HepG2 (cell line): ENCODE data around the gene PARVB. TPM values are rescaled to one million over a fixed set of nuclear protein-coding genes. Genes with fewer than 3 reads are reported as not detected.

Experiments used
- ATAC-seq: fragments of 200-7000 bp; cut with Tn5 transposase; 3 replicates; pipeline ENCODE4 v1.9.1; 2020; ENCODE audit warnings: mild to moderate bottlenecking, moderate library complexity
- BruUV-seq: library from RNA; stranded (reverse); fragments of 400-500 nt; replicated peaks from 2 replicates; lab custom pipeline; 2021; lab: Mats Ljungman, UMichigan
- CTCF ChIA-PET: fragments of 300-600 bp; formaldehyde crosslinking; extraction: SDS; loops from one replicate; lab custom pipeline; 2021; ENCODE audit warnings: low total read pairs, inconsistent platforms, low intra/inter-chr PET ratio; lab: Yijun Ruan, JAX
- POLR2A ChIA-PET: fragments of 350-600 bp; sonication (Branson Sonifier 250); formaldehyde crosslinking; loops from one replicate; lab custom pipeline; 2020; ENCODE audit warnings: antibody characterized with exemption, inconsistent platforms; lab: Yijun Ruan, JAX
- DNase-seq: peaks from one replicate; pipeline ENCODE4 v3.0.0-alpha.2; 2015; ENCODE audit warnings: low spot score
- FAIRE-seq: peaks from 3 replicates; lab custom pipeline; 2011; peaks lifted over from hg19 to GRCh38; lab: Jason Lieb, UNC
- H2AFZ ChIP-seq: one replicate; pipeline ENCODE4 v1.6.1; 2011; ENCODE audit warnings: low read length, inconsistent platforms
- H3K27ac ChIP-seq: fragments of 300-600 bp; 3 replicates; pipeline ENCODE4 v1.8.0; 2011; ENCODE audit warnings: mixed run types, mild to moderate bottlenecking, mixed read lengths, low read length, inconsistent platforms; ENCODE audit not compliant: insufficient read depth; ENCODE audit errors: extremely low read length
- H3K27me3 ChIP-seq, 2 experiments: fragments of 200-600 bp in 1 of 2; 2 replicates in 1 of 2; 3 replicates in 1 of 2; pipeline versions ENCODE4 v1.6.0 to v1.8.0; 2011; ENCODE audit warnings: low read length in 2 of 2, mild to moderate bottlenecking in 2 of 2, moderate library complexity in 2 of 2, inconsistent platforms in 1 of 2; ENCODE audit not compliant: insufficient read depth in 2 of 2, control insufficient read depth in 1 of 2
- H3K36me3 ChIP-seq, 2 experiments: fragments of 200-600 bp in 1 of 2; replicated peaks in 1 of 2; 2 replicates in 1 of 2; 3 replicates in 1 of 2; pipeline versions ENCODE4 v1.5.1 to v1.8.0; 2011; ENCODE audit warnings: low read length in 2 of 2, inconsistent platforms in 1 of 2; ENCODE audit not compliant: insufficient read depth in 2 of 2, control insufficient read depth in 1 of 2
- H3K4me1 ChIP-seq: 2 replicates; pipeline ENCODE4 v1.5.1; 2012; ENCODE audit warnings: low read length, inconsistent platforms; ENCODE audit not compliant: insufficient read depth
- H3K4me2 ChIP-seq: 2 replicates; pipeline ENCODE4 v1.6.0; 2011; ENCODE audit warnings: low read depth, low read length, inconsistent platforms
- H3K4me3 ChIP-seq, 3 experiments: fragments of 200-600 bp in 1 of 3; sonication (generic), shearing (Covaris generic) in 1 of 3; replicated peaks in 1 of 3; 2 replicates each; pipeline ENCODE4 v1.5.1; 2011 to 2016; ENCODE audit warnings: low read length in 3 of 3, inconsistent platforms in 2 of 3, low read depth in 2 of 3, mild to moderate bottlenecking in 2 of 3, control low read depth in 1 of 3, mixed read lengths in 1 of 3; ENCODE audit not compliant: insufficient read depth in 1 of 3
- H3K79me2 ChIP-seq: one replicate; pipeline ENCODE4 v1.6.1; 2011; ENCODE audit warnings: low read length, inconsistent platforms; ENCODE audit not compliant: insufficient read depth
- H3K9ac ChIP-seq: 2 replicates; pipeline ENCODE4 v1.6.0; 2011; ENCODE audit warnings: mild to moderate bottlenecking, low read depth, low read length, inconsistent platforms; ENCODE audit not compliant: insufficient read depth
- H3K9me3 ChIP-seq: 2 replicates; pipeline ENCODE4 v1.5.1; 2012; ENCODE audit warnings: mild to moderate bottlenecking, low read length
- H4K20me1 ChIP-seq: 2 replicates; pipeline ENCODE4 v1.6.0; 2011; ENCODE audit warnings: inconsistent platforms, mild to moderate bottlenecking, low read length, moderate library complexity; ENCODE audit not compliant: insufficient read depth
- ATF7 ChIP-seq, 2 experiments: fragments of 450-650 bp in 1 of 2; sonication (generic) in 1 of 2; formaldehyde crosslinking in 1 of 2; IDR thresholded peaks; 2 replicates each; pipeline versions ENCODE4 v1.4.0 to v1.6.1; 2016 to 2020; ENCODE audit warnings: antibody characterized with exemption in 1 of 2, mild to moderate bottlenecking in 1 of 2, missing genetic modification reagents in 1 of 2
- ATF7-NPFF ChIP-seq: sonication (generic); formaldehyde crosslinking; IDR thresholded peaks from 2 replicates; pipeline ENCODE4 v1.8.1; 2023; ENCODE audit warnings: mild to moderate bottlenecking, low read depth, missing genetic modification reagents, moderate library complexity
- HOMEZ ChIP-seq: IDR thresholded peaks from 2 replicates; pipeline ENCODE4 v1.6.1; 2016; ENCODE audit warnings: low read depth
- MED8 ChIP-seq: sonication (generic); formaldehyde crosslinking; IDR thresholded peaks from 2 replicates; pipeline ENCODE4 v1.8.1; 2023; ENCODE audit warnings: mild to moderate bottlenecking, missing genetic modification reagents; ENCODE audit not compliant: insufficient replicate concordance
- NCOA1 ChIP-seq: sonication (generic); formaldehyde crosslinking; IDR thresholded peaks from 2 replicates; pipeline ENCODE4 v1.9.0; 2021; ENCODE audit warnings: missing genetic modification reagents
- SP5 ChIP-seq: IDR thresholded peaks from 2 replicates; pipeline ENCODE4 v1.6.1; 2016; ENCODE audit warnings: low read depth, borderline replicate concordance
- ZFYVE20 ChIP-seq: sonication (generic); formaldehyde crosslinking; IDR thresholded peaks from 2 replicates; pipeline ENCODE4 v1.8.0; 2023; ENCODE audit warnings: low read depth, mild to moderate bottlenecking, moderate library complexity, missing genetic modification reagents, borderline replicate concordance
- ZNF296 ChIP-seq: sonication (generic); formaldehyde crosslinking; conservative IDR thresholded peaks from 2 replicates; pipeline ENCODE4 v1.5.0; 2020; ENCODE audit warnings: mild to moderate bottlenecking, missing genetic modification reagents
- ZNF567 ChIP-seq: sonication (generic); formaldehyde crosslinking; IDR thresholded peaks from 2 replicates; pipeline ENCODE4 v1.8.1; 2023; ENCODE audit warnings: mild to moderate bottlenecking, missing genetic modification reagents, borderline replicate concordance
- ZNF772 ChIP-seq: sonication (generic); formaldehyde crosslinking; IDR thresholded peaks from 2 replicates; pipeline ENCODE4 v1.5.0; 2020; ENCODE audit warnings: mild to moderate bottlenecking, missing genetic modification reagents
- ZNF879 ChIP-seq: sonication (generic); formaldehyde crosslinking; IDR thresholded peaks from 2 replicates; pipeline ENCODE4 v1.8.1; 2023; ENCODE audit warnings: missing genetic modification reagents
- whole genome bisulfite sequencing: methylation state at CpG from one replicate; pipeline ENCODE4 v1.1.6; 2017; ENCODE audit warnings: low lambda C conversion rate; 5-methylcytosine and 5-hydroxymethylcytosine counted together
- in situ Hi-C: cut with HindIII; loops from 2 replicates; pipeline ENCODE4 v1.10.0; 2017; ENCODE audit warnings: low pct_unique_long_range_greater_than_20kb; ENCODE audit not compliant: extremely low pct_ligation_motif_present
- intact Hi-C: fragments of 100-400 bp; cut with micrococcal nuclease; formaldehyde crosslinking; loops from one replicate; pipeline ENCODE4 v1.10.0; 2022; ENCODE audit not compliant: unreplicated experiment
- polyA plus RNA-seq, 8 experiments: library from polyadenylated mRNA; depleted of rRNA in 3 of 8; stranded (reverse) in 7 of 8; unstranded in 1 of 8; fragments of >200 nt; fragmentation: Illumina TruSeq in 4 of 8; extraction: Trizol in 4 of 8; gene quantifications; 2 replicates each; pipeline versions ENCODE4 v1.2.1 to v1.2.3, GENCODE V29; 2011 to 2016; ENCODE audit warnings: low read depth in 4 of 8, missing spikeins in 1 of 8, mixed read lengths in 1 of 8; ENCODE audit not compliant: insufficient read depth in 1 of 8
- total RNA-seq, 5 experiments: library from RNA; depleted of rRNA; stranded (reverse); fragments of >200 nt; fragmentation: Illumina TruSeq; extraction: Trizol; gene quantifications; 2 replicates each; pipeline ENCODE4 v1.2.3, GENCODE V29; 2016; ENCODE audit warnings: low read depth in 1 of 5
- TF ChIP-seq, protein P1 (sequence below): sonication (generic); formaldehyde crosslinking; IDR thresholded peaks from 2 replicates; pipeline ENCODE4 v1.4.0; 2020; ENCODE audit warnings: mild to moderate bottlenecking, missing genetic modification reagents
- TF ChIP-seq, protein P2 (sequence below): sonication (generic); formaldehyde crosslinking; IDR thresholded peaks from 2 replicates; pipeline ENCODE4 v1.5.1; 2020; ENCODE audit warnings: mild to moderate bottlenecking, missing genetic modification reagents, borderline replicate concordance
- TF ChIP-seq, protein P3 (sequence below): sonication (generic); formaldehyde crosslinking; IDR thresholded peaks from 2 replicates; pipeline ENCODE4 v1.4.0; 2020; ENCODE audit warnings: missing genetic modification reagents

PARVB gene
- total and polyA plus RNA-seq, 2 of the 13 experiments (the other 11 are each of a cell fraction or from before 2014, with no cell fraction given) = 0.11 to 0.15 TPM

GRCh38 chr22:44001521-44001920 lies 22.6 kb upstream of the PARVB start:
- no TSS peak for BruUV-seq
- CTCF ChIA-PET = no interaction called here

More at GRCh38 chr22:44001521-44001920, 22.6 kb upstream of the PARVB start:
- in situ Hi-C loops = no loop called here
- Histone ChIP-seq H3K9ac (no peak overlapping the region), H3K27ac (no peak overlapping the region), H2AFZ (no peak overlapping the region), H3K79me2 (no peaks in the 10 kb centered on the region), H3K4me1 (peaks cover 17% of the 10 kb centered on the region), H3K9me3 (no peaks in the 10 kb centered on the region), H3K4me2 (no peak overlapping the region), H3K4me3 (no peak overlapping the region), H3K27me3 (no peaks in the 10 kb centered on the region), H3K36me3 (peaks cover 3 to 30% of the 10 kb centered on the region in 2 experiments; a peak in 4 of 5 replicates), H4K20me1 (no peaks in the 10 kb centered on the region)
- POLR2A ChIA-PET = no interaction called here
- no peak for DNase-seq
- 95% methylated on average over 7 of the region's 7 CpGs for whole genome bisulfite sequencing
- ATAC-seq = no peak
- intact Hi-C loops = no loop called here
- FAIRE-seq = no peak
- TF ChIP-seq ATF7 (IDR thresholded peaks at IDR 0.05) (no peak), ATF7 (CRISPR knock-in tag; IDR thresholded peaks at IDR 0.05) (no peak), ZNF879 (CRISPR knock-in tag) (no peak), ATF7-NPFF (no peak), ZNF567 (no peak), ZFYVE20 (CRISPR knock-in tag) (no peak), ZNF296 (CRISPR knock-in tag) (no peak), HOMEZ (CRISPR knock-in tag) (no peak), NCOA1 (CRISPR knock-in tag) (no peak), SP5 (CRISPR knock-in tag) (no peak), ZNF772 (no peak), MED8 (CRISPR knock-in tag) (no peak)
- TF ChIP-seq, protein P1, sequence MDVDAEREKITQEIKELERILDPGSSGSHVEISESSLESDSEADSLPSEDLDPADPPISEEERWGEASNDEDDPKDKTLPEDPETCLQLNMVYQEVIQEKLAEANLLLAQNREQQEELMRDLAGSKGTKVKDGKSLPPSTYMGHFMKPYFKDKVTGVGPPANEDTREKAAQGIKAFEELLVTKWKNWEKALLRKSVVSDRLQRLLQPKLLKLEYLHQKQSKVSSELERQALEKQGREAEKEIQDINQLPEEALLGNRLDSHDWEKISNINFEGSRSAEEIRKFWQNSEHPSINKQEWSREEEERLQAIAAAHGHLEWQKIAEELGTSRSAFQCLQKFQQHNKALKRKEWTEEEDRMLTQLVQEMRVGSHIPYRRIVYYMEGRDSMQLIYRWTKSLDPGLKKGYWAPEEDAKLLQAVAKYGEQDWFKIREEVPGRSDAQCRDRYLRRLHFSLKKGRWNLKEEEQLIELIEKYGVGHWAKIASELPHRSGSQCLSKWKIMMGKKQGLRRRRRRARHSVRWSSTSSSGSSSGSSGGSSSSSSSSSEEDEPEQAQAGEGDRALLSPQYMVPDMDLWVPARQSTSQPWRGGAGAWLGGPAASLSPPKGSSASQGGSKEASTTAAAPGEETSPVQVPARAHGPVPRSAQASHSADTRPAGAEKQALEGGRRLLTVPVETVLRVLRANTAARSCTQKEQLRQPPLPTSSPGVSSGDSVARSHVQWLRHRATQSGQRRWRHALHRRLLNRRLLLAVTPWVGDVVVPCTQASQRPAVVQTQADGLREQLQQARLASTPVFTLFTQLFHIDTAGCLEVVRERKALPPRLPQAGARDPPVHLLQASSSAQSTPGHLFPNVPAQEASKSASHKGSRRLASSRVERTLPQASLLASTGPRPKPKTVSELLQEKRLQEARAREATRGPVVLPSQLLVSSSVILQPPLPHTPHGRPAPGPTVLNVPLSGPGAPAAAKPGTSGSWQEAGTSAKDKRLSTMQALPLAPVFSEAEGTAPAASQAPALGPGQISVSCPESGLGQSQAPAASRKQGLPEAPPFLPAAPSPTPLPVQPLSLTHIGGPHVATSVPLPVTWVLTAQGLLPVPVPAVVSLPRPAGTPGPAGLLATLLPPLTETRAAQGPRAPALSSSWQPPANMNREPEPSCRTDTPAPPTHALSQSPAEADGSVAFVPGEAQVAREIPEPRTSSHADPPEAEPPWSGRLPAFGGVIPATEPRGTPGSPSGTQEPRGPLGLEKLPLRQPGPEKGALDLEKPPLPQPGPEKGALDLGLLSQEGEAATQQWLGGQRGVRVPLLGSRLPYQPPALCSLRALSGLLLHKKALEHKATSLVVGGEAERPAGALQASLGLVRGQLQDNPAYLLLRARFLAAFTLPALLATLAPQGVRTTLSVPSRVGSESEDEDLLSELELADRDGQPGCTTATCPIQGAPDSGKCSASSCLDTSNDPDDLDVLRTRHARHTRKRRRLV (CRISPR knock-in tag) = no peak
- TF ChIP-seq, protein P2, sequence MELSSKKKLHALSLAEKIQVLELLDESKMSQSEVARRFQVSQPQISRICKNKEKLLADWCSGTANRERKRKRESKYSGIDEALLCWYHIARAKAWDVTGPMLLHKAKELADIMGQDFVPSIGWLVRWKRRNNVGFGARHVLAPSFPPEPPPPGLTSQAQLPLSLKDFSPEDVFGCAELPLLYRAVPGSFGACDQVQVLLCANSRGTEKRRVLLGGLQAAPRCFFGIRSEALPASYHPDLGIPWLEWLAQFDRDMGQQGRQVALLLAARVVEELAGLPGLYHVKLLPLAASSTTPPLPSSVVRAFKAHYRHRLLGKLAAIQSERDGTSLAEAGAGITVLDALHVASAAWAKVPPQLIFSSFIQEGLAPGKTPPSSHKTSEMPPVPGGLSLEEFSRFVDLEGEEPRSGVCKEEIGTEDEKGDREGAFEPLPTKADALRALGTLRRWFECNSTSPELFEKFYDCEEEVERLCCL (CRISPR knock-in tag) = no peak
- TF ChIP-seq, protein P3, sequence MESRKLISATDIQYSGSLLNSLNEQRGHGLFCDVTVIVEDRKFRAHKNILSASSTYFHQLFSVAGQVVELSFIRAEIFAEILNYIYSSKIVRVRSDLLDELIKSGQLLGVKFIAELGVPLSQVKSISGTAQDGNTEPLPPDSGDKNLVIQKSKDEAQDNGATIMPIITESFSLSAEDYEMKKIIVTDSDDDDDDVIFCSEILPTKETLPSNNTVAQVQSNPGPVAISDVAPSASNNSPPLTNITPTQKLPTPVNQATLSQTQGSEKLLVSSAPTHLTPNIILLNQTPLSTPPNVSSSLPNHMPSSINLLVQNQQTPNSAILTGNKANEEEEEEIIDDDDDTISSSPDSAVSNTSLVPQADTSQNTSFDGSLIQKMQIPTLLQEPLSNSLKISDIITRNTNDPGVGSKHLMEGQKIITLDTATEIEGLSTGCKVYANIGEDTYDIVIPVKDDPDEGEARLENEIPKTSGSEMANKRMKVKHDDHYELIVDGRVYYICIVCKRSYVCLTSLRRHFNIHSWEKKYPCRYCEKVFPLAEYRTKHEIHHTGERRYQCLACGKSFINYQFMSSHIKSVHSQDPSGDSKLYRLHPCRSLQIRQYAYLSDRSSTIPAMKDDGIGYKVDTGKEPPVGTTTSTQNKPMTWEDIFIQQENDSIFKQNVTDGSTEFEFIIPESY = no peak
